ENCODE measurements around the gene KPNA3. TPM values are rescaled to one million over a fixed set of nuclear protein-coding genes. Genes with fewer than 3 reads are reported as not detected.
"Not testable (repeated sequence)": the region's sequence is repeated elsewhere in the genome, so short reads cannot be mapped to it uniquely, and the experiment has no call there.

Gene KPNA3
- total RNA-seq, 1 experiment from 2014 or later = 14.4 TPM

GRCh38 chr13:49807681-49808080 is 15.2 kb upstream of the KPNA3 start:
- CTCF ChIA-PET = no interaction called here
- POLR2A ChIA-PET (ENCODE audit: unreplicated experiment) = no interaction called here
- BruUV-seq (replicated peaks) = no TSS peak

GRCh38 chr13:49806126-49806536 is 13.6 kb upstream of the KPNA3 start:
- Histone ChIP-seq H3F3A (ENCODE audit: low read length, unreplicated experiment) (no peaks in the 10 kb centered on the region), H3K4me2 (ENCODE audit: low read length) (no peak overlapping the region), H3K4me1 (ENCODE audit: insufficient read depth, low read length) (0 out of 2 replicates have a peak, but pooled peaks cover 7% of the 10 kb centered on the region), H3K79me2 (ENCODE audit: low read length) (no peaks in the 10 kb centered on the region), H4K20me1 (ENCODE audit: low read length) (no peaks in the 10 kb centered on the region), H3K9ac (ENCODE audit: low read length) (no peak overlapping the region), H3K27me3 (ENCODE audit: low read length) (no peaks in the 10 kb centered on the region), H2AFZ (ENCODE audit: low read length) (no peak overlapping the region), H3K4me3 (ENCODE audit: low read length) (no peak overlapping the region), H3K36me3 (ENCODE audit: low read depth, low read length) (no peaks in the 10 kb centered on the region), H3K9me3 (ENCODE audit: low read length) (no peaks in the 10 kb centered on the region), H3K9me2 (replicated peaks; ENCODE audit: low read length) (no peaks in the 10 kb centered on the region), H3K27ac (ENCODE audit: low read length) (no peak overlapping the region)
- intact Hi-C loops (cut with micrococcal nuclease) = no loop called here
- ATAC-seq (peak; percentile 55), DNase-seq (peak; percentile 58)
- no TSS peak for BruUV-seq (replicated peaks)
- POLR2A ChIA-PET (ENCODE audit: unreplicated experiment) = interaction anchor here (0.6 kb wide), 1 partner anchor 155 kb away, joined by 3 read pairs; no protein-coding TSS in a partner anchor
- CTCF ChIA-PET = no interaction called here
- TF ChIP-seq EZH2phosphoT487 (IDR thresholded peaks at IDR 0.05; ENCODE audit: borderline replicate concordance, low read length) (no peak), EZH2 (IDR thresholded peaks at IDR 0.05; ENCODE audit: low read length, unreplicated experiment) (no peak)

More at GRCh38 chr13:49807681-49808080, 15.2 kb upstream of the KPNA3 start:
- Histone ChIP-seq H3K27ac (ENCODE audit: low read length) (no peak overlapping the region), H2AFZ (ENCODE audit: low read length) (no peak overlapping the region), H3K79me2 (ENCODE audit: low read length) (no peaks in the 10 kb centered on the region), H3K36me3 (ENCODE audit: low read depth, low read length) (no peaks in the 10 kb centered on the region), H3K9me2 (replicated peaks; ENCODE audit: low read length) (no peaks in the 10 kb centered on the region), H3K9ac (ENCODE audit: low read length) (no peak overlapping the region), H4K20me1 (ENCODE audit: low read length) (no peaks in the 10 kb centered on the region), H3K4me1 (ENCODE audit: insufficient read depth, low read length) (0 out of 2 replicates have a peak, but pooled peaks cover 7% of the 10 kb centered on the region), H3K4me3 (ENCODE audit: low read length) (no peak overlapping the region), H3K27me3 (ENCODE audit: low read length) (no peaks in the 10 kb centered on the region), H3K9me3 (ENCODE audit: low read length) (no peaks in the 10 kb centered on the region), H3K4me2 (ENCODE audit: low read length) (no peak overlapping the region), H3F3A (ENCODE audit: low read length, unreplicated experiment) (no peaks in the 10 kb centered on the region)
- TF ChIP-seq EZH2 (IDR thresholded peaks at IDR 0.05; ENCODE audit: low read length, unreplicated experiment) (no peak), EZH2phosphoT487 (IDR thresholded peaks at IDR 0.05; ENCODE audit: borderline replicate concordance, low read length) (no peak), CTCF (conservative IDR thresholded peaks at IDR 0.05; ENCODE audit: low read depth, low read length) (no peak)
- ATAC-seq (no peak), DNase-seq (no peak)
- intact Hi-C loops (cut with micrococcal nuclease) = no loop called here

DNA sequence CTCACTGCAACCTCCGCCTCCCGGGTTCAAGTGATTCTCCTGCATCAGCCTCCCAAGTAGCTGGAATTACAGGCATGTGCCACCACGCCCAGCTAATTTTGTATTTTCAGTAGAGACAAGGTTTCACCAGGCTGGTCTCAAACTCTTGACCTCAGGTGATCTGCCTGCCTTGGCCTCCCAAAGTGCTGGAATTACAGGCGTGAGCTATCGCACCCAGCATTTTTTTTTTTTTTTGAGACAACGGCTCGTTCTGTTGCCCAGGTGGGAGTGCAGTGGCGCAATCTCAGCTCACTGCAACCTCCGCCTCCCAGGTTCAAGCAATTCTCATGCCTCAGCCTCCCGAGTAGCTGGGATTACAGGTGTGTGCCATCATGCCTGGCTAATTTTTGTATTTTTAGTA is 10.6 kb upstream of the KPNA3 start:
- H3K4me2 ChIP-seq (ENCODE audit: low read length); H3K27ac ChIP-seq (ENCODE audit: low read length); DNase-seq; H4K20me1 ChIP-seq (ENCODE audit: low read length); H3K9ac ChIP-seq (ENCODE audit: low read length); intact Hi-C loops (cut with micrococcal nuclease); H2AFZ ChIP-seq (ENCODE audit: low read length); CTCF ChIA-PET; H3K4me1 ChIP-seq (ENCODE audit: insufficient read depth, low read length); H3K79me2 ChIP-seq (ENCODE audit: low read length); H3K4me3 ChIP-seq (ENCODE audit: low read length); H3K36me3 ChIP-seq (ENCODE audit: low read depth, low read length); BruUV-seq (replicated peaks); H3K9me2 ChIP-seq (replicated peaks; ENCODE audit: low read length); ATAC-seq; H3K9me3 ChIP-seq (ENCODE audit: low read length); POLR2A ChIA-PET (ENCODE audit: unreplicated experiment); H3K27me3 ChIP-seq (ENCODE audit: low read length); H3F3A ChIP-seq (ENCODE audit: low read length, unreplicated experiment): not testable (repeated sequence)

DNA sequence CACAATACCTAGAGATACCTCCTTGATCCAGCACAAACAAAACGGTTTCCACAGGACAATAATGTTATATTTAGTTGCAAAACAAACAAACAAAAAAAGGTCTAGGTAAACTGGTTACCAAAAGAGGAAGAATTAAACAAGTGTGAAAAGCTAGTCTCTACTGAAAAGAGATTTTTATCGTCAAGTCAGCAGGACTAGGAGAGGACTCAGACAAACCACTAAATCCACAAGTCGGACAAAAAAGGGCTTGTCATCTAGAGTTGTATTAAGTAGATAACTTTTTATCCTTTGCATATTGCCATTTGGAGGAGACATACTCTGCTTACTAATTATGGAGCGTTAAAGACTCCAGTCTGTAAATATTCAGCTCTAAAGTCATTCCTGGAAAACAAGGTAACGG is 9.9 kb upstream of the KPNA3 start:
- Histone ChIP-seq H3K27ac (ENCODE audit: low read length) (no peak overlapping the region), H3K27me3 (ENCODE audit: low read length) (no peaks in the 10 kb centered on the region), H3K9me2 (replicated peaks; ENCODE audit: low read length) (no peaks in the 10 kb centered on the region), H3K9ac (ENCODE audit: low read length) (no peak overlapping the region), H3F3A (ENCODE audit: low read length, unreplicated experiment) (no peaks in the 10 kb centered on the region), H3K4me3 (ENCODE audit: low read length) (no peak overlapping the region), H2AFZ (ENCODE audit: low read length) (no peak overlapping the region), H3K36me3 (ENCODE audit: low read depth, low read length) (no peaks in the 10 kb centered on the region), H3K9me3 (ENCODE audit: low read length) (no peaks in the 10 kb centered on the region), H3K4me1 (ENCODE audit: insufficient read depth, low read length) (0 out of 2 replicates have a peak, but pooled peaks cover 7% of the 10 kb centered on the region), H3K4me2 (ENCODE audit: low read length) (no peak overlapping the region), H4K20me1 (ENCODE audit: low read length) (no peaks in the 10 kb centered on the region), H3K79me2 (ENCODE audit: low read length) (no peaks in the 10 kb centered on the region)
- intact Hi-C loops (cut with micrococcal nuclease) = no loop called here
- no peak for TF ChIP-seq EZH2phosphoT487 (IDR thresholded peaks at IDR 0.05; ENCODE audit: borderline replicate concordance, low read length)
- TF ChIP-seq CTCF (conservative IDR thresholded peaks at IDR 0.05; ENCODE audit: low read depth, low read length) = no peak
- no peak for TF ChIP-seq EZH2 (IDR thresholded peaks at IDR 0.05; ENCODE audit: low read length, unreplicated experiment)
- CTCF ChIA-PET = no interaction called here
- ATAC-seq (no peak), DNase-seq (no peak)
- no TSS peak for BruUV-seq (replicated peaks)
- POLR2A ChIA-PET (ENCODE audit: unreplicated experiment) = no interaction called here
